HepG2 (cell line): ENCODE results near the gene SPATA33. TPM values are rescaled to one million over a fixed set of nuclear protein-coding genes. Genes with fewer than 3 reads are reported as not detected.

Experiments used
- BATF2 ChIP-seq: sonication (generic); formaldehyde crosslinking; IDR thresholded peaks from 2 replicates; pipeline ENCODE4 v1.8.0; 2022; ENCODE audit warnings: mild to moderate bottlenecking, missing genetic modification reagents, moderate library complexity
- BRD4 ChIP-seq: sonication (generic); formaldehyde crosslinking; IDR thresholded peaks from 2 replicates; pipeline ENCODE4 v1.4.0; 2020; ENCODE audit warnings: missing genetic modification reagents
- EEA1 ChIP-seq: sonication (generic); formaldehyde crosslinking; IDR thresholded peaks from 2 replicates; pipeline ENCODE4 v1.5.1; 2020; ENCODE audit warnings: mild to moderate bottlenecking, missing genetic modification reagents, borderline replicate concordance
- EP300 ChIP-seq, 3 experiments: sonication (generic) in 1 of 3; formaldehyde crosslinking in 1 of 3; IDR thresholded peaks; 2 replicates each; pipeline versions ENCODE4 v1.5.1 to v1.6.1; 2011 to 2020; ENCODE audit warnings: low read depth in 2 of 3, low read length in 2 of 3, borderline replicate concordance in 1 of 3, improper control_type of control experiment in 1 of 3, mild to moderate bottlenecking in 1 of 3, missing genetic modification reagents in 1 of 3, moderate library complexity in 1 of 3
- HMGXB4 ChIP-seq, 2 experiments: sonication (generic) in 1 of 2; formaldehyde crosslinking in 1 of 2; IDR thresholded peaks; 2 replicates each; pipeline versions ENCODE4 v1.4.0 to v1.6.1; 2018 to 2020; ENCODE audit warnings: missing genetic modification reagents in 2 of 2, borderline replicate concordance in 1 of 2, low read depth in 1 of 2, mild to moderate bottlenecking in 1 of 2, missing biosample characterization in 1 of 2
- ISL2 ChIP-seq: sonication (generic); formaldehyde crosslinking; IDR thresholded peaks from 2 replicates; pipeline ENCODE4 v1.5.0; 2020; ENCODE audit warnings: missing genetic modification reagents
- KAT7 ChIP-seq: IDR thresholded peaks from 2 replicates; pipeline ENCODE4 v1.6.1; 2018; ENCODE audit warnings: borderline replicate concordance, missing compliant biosample characterization
- MAZ ChIP-seq, 2 experiments: sonication (generic) in 1 of 2; formaldehyde crosslinking in 1 of 2; IDR thresholded peaks; 2 replicates each; pipeline versions ENCODE4 v1.5.0 to v1.6.1; 2012 to 2020; ENCODE audit warnings: low read depth in 2 of 2, mild to moderate bottlenecking in 2 of 2, borderline replicate concordance in 1 of 2, improper control_type of control experiment in 1 of 2, low read length in 1 of 2, missing genetic modification reagents in 1 of 2, moderate library complexity in 1 of 2
- NFRKB ChIP-seq: fragments of 450-650 bp; IDR thresholded peaks from 2 replicates; pipeline ENCODE4 v1.6.1; 2017
- NR0B2 ChIP-seq: sonication (generic); formaldehyde crosslinking; IDR thresholded peaks from 2 replicates; pipeline ENCODE4 v1.4.0; 2020; ENCODE audit warnings: mild to moderate bottlenecking, missing genetic modification reagents
- POGK ChIP-seq: sonication (generic); formaldehyde crosslinking; conservative IDR thresholded peaks from 2 replicates; pipeline ENCODE4 v1.8.0; 2022; ENCODE audit warnings: mild to moderate bottlenecking, moderate library complexity, missing genetic modification reagents
- POGZ ChIP-seq: sonication (generic); formaldehyde crosslinking; IDR thresholded peaks from 2 replicates; pipeline ENCODE4 v1.4.0; 2020; ENCODE audit warnings: mild to moderate bottlenecking, missing genetic modification reagents
- SALL2 ChIP-seq: sonication (generic); formaldehyde crosslinking; IDR thresholded peaks from 2 replicates; pipeline ENCODE4 v1.8.1; 2023; ENCODE audit warnings: mild to moderate bottlenecking, missing genetic modification reagents, inconsistent platforms
- TARDBP ChIP-seq: sonication (generic); formaldehyde crosslinking; IDR thresholded peaks from 2 replicates; pipeline ENCODE4 v1.8.0; 2022; ENCODE audit warnings: mild to moderate bottlenecking, missing genetic modification reagents
- TRAFD1 ChIP-seq: sonication (generic); formaldehyde crosslinking; IDR thresholded peaks from 2 replicates; pipeline ENCODE4 v1.5.1; 2020; ENCODE audit warnings: missing genetic modification reagents, mild to moderate bottlenecking, borderline replicate concordance
- ZFP90 ChIP-seq: sonication (generic); formaldehyde crosslinking; IDR thresholded peaks from 2 replicates; pipeline ENCODE4 v1.8.0; 2022; ENCODE audit warnings: missing genetic modification reagents, mild to moderate bottlenecking, inconsistent platforms, borderline replicate concordance
- ZNF253 ChIP-seq: sonication (generic); formaldehyde crosslinking; IDR thresholded peaks from 2 replicates; pipeline ENCODE4 v1.8.0; 2022; ENCODE audit warnings: mild to moderate bottlenecking, missing genetic modification reagents, borderline replicate concordance
- ZNF333 ChIP-seq: sonication (generic); formaldehyde crosslinking; IDR thresholded peaks from 2 replicates; pipeline ENCODE4 v1.4.0; 2020; ENCODE audit warnings: mild to moderate bottlenecking, missing genetic modification reagents, borderline replicate concordance
- ZNF543 ChIP-seq: sonication (generic); formaldehyde crosslinking; IDR thresholded peaks from 2 replicates; pipeline ENCODE4 v1.4.0; 2020; ENCODE audit warnings: mild to moderate bottlenecking, missing genetic modification reagents
- ZNF556 ChIP-seq: sonication (generic); formaldehyde crosslinking; IDR thresholded peaks from 2 replicates; pipeline ENCODE4 v1.4.0; 2020; ENCODE audit warnings: mild to moderate bottlenecking, missing genetic modification reagents, borderline replicate concordance
- polyA plus RNA-seq, 8 experiments: library from polyadenylated mRNA; depleted of rRNA in 3 of 8; stranded (reverse) in 7 of 8; unstranded in 1 of 8; fragments of >200 nt; fragmentation: Illumina TruSeq in 4 of 8; extraction: Trizol in 4 of 8; gene quantifications; 2 replicates each; pipeline versions ENCODE4 v1.2.1 to v1.2.3, GENCODE V29; 2011 to 2016; ENCODE audit warnings: low read depth in 4 of 8, missing spikeins in 1 of 8, mixed read lengths in 1 of 8; ENCODE audit not compliant: insufficient read depth in 1 of 8
- total RNA-seq, 5 experiments: library from RNA; depleted of rRNA; stranded (reverse); fragments of >200 nt; fragmentation: Illumina TruSeq; extraction: Trizol; gene quantifications; 2 replicates each; pipeline ENCODE4 v1.2.3, GENCODE V29; 2016; ENCODE audit warnings: low read depth in 1 of 5

SPATA33 gene
- total and polyA plus RNA-seq, 2 of the 13 experiments (the other 11 are each of a cell fraction or from before 2014, with no cell fraction given), result 5.7 to 11.0 TPM

GRCh38 chr16:89700649-89701424, 43.2 kb downstream of the SPATA33 start (continued):
- TF ChIP-seq NR0B2 (CRISPR knock-in tag), result peak; percentile 81
- TF ChIP-seq EP300 (IDR thresholded peaks at IDR 0.05; ENCODE audit: low read depth in 2 of 2, low read length in 2 of 2), result no peak
- TF ChIP-seq EP300 (CRISPR knock-in tag; IDR thresholded peaks at IDR 0.05; ENCODE audit: borderline replicate concordance), result peak; percentile 15; the same call in 1 of the 2 replicates
- TF ChIP-seq BATF2 (CRISPR knock-in tag), result peak; percentile 91; the same call in 1 of the 2 replicates
- no peak for TF ChIP-seq ZNF543 (CRISPR knock-in tag)
- no peak for TF ChIP-seq SALL2 (CRISPR knock-in tag)
- TF ChIP-seq MAZ (IDR thresholded peaks at IDR 0.05; ENCODE audit: borderline replicate concordance, low read depth, low read length), result no peak; the same call in 1 of the 2 replicates
- no peak; the same call in 1 of the 2 replicates for TF ChIP-seq MAZ (CRISPR knock-in tag; IDR thresholded peaks at IDR 0.05; ENCODE audit: low read depth)
- TF ChIP-seq KAT7 (CRISPR knock-in tag), result peak; percentile 71; the same call in 1 of the 2 replicates
- no peak for TF ChIP-seq TRAFD1
- TF ChIP-seq ZFP90 (CRISPR knock-in tag), result no peak; the same call in 1 of the 2 replicates
- peak; percentile 41; the same call in 1 of the 2 replicates for TF ChIP-seq TARDBP (CRISPR knock-in tag)
- peak; percentile 12; the same call in 1 of the 2 replicates for TF ChIP-seq BRD4 (CRISPR knock-in tag)
- TF ChIP-seq HMGXB4 (CRISPR knock-in tag; IDR thresholded peaks at IDR 0.05; ENCODE audit: borderline replicate concordance in 1 of 2, low read depth in 1 of 2), result peak; percentile 90 to 94
- TF ChIP-seq POGZ (CRISPR knock-in tag), result peak; percentile 58
- TF ChIP-seq ZNF333, result peak; percentile 87; the same call in 1 of the 2 replicates
- no peak for TF ChIP-seq NFRKB
- peak; percentile 82; the same call in 1 of the 2 replicates for TF ChIP-seq ZNF556 (CRISPR knock-in tag)
- peak; percentile 90 for TF ChIP-seq POGK (CRISPR knock-in tag)
- peak; percentile 43; the same call in 1 of the 2 replicates for TF ChIP-seq ZNF253 (CRISPR knock-in tag)
- peak; percentile 87; the same call in 1 of the 2 replicates for TF ChIP-seq EEA1 (CRISPR knock-in tag)
- TF ChIP-seq ISL2, result peak; percentile 45; the same call in 1 of the 2 replicates
